Neural cell (in vitro differentiated cells): ENCODE results near the gene NPRL2. TPM values are rescaled to one million over a fixed set of nuclear protein-coding genes. Genes with fewer than 3 reads are reported as not detected.

Experiments used
- H2AFZ ChIP-seq: fragments of 200-600, 300-800 bp; sonication (generic), shearing (Covaris generic); 2 replicates; pipeline ENCODE4 v1.6.0; 2014; ENCODE audit warnings: low read depth, mild to moderate bottlenecking, antibody characterized with exemption, low read length, moderate library complexity
- H3F3A ChIP-seq: fragments of 200-600 bp; shearing (Covaris generic); 2 replicates; pipeline ENCODE4 v1.6.1; 2016; ENCODE audit warnings: mild to moderate bottlenecking, moderate library complexity, mixed read lengths, antibody characterized with exemption, low read length; ENCODE audit not compliant: insufficient read depth, poor library complexity, severe bottlenecking
- H3K27ac ChIP-seq: fragments of 200-600, 300-800 bp; sonication (generic), shearing (Covaris generic); 2 replicates; pipeline ENCODE4 v1.5.1; 2014; ENCODE audit warnings: mild to moderate bottlenecking, low read length, moderate library complexity
- H3K27me3 ChIP-seq: fragments of 300-800, 200-600 bp; sonication (generic), shearing (Covaris generic); 2 replicates; pipeline ENCODE4 v1.6.0; 2014; ENCODE audit warnings: mild to moderate bottlenecking, low read depth, low read length, moderate library complexity; ENCODE audit not compliant: insufficient read depth
- H3K36me3 ChIP-seq: fragments of 300-800, 200-600 bp; sonication (generic), shearing (Covaris generic); 2 replicates; pipeline ENCODE4 v1.5.1; 2014; ENCODE audit warnings: mild to moderate bottlenecking, antibody characterized with exemption, low read length, moderate library complexity; ENCODE audit not compliant: insufficient read depth
- H3K4me2 ChIP-seq: fragments of 300-800, 200-600 bp; sonication (generic), shearing (Covaris generic); 2 replicates; pipeline ENCODE4 v1.6.0; 2014; ENCODE audit warnings: mild to moderate bottlenecking, low read length
- H3K4me3 ChIP-seq: fragments of 300-800, 200-600 bp; sonication (generic), shearing (Covaris generic); 2 replicates; pipeline ENCODE4 v1.5.1; 2014; ENCODE audit warnings: mild to moderate bottlenecking, low read length, moderate library complexity
- H3K79me2 ChIP-seq: fragments of 200-600 bp; shearing (Covaris generic); replicated peaks from 2 replicates; pipeline ENCODE4 v1.6.0; 2014; ENCODE audit warnings: mild to moderate bottlenecking, low read length, moderate library complexity; ENCODE audit not compliant: insufficient read depth
- H3K9ac ChIP-seq: fragments of 300-800, 200-600 bp; sonication (generic), shearing (Covaris generic); 2 replicates; pipeline ENCODE4 v1.6.1; 2016; ENCODE audit warnings: mild to moderate bottlenecking, low read length, mixed read lengths
- H3K9me2 ChIP-seq: fragments of 200-600 bp; shearing (Covaris generic); 2 replicates; pipeline ENCODE4 v1.6.1; 2016; ENCODE audit warnings: mild to moderate bottlenecking, low read length, mixed read lengths; ENCODE audit not compliant: insufficient read depth
- H3K9me3 ChIP-seq: fragments of 200-600, 300-800 bp; sonication (generic), shearing (Covaris generic); 2 replicates; pipeline ENCODE4 v1.6.1; 2016; ENCODE audit warnings: mild to moderate bottlenecking, mixed run types, low read length, moderate library complexity, mixed read lengths
- H4K20me1 ChIP-seq: fragments of 200-600 bp; shearing (Covaris generic); 2 replicates; pipeline ENCODE4 v1.6.1; 2016; ENCODE audit warnings: mild to moderate bottlenecking, mixed run types; ENCODE audit not compliant: insufficient read depth
- CTCF ChIP-seq: fragments of 450-650 bp; IDR thresholded peaks from 2 replicates; pipeline ENCODE4 v1.5.1; 2014; ENCODE audit warnings: antibody characterized with exemption, mild to moderate bottlenecking, moderate library complexity; ENCODE audit not compliant: poor library complexity, severe bottlenecking
- EP300 ChIP-seq: fragments of 450-650 bp; conservative IDR thresholded peaks from 2 replicates; pipeline ENCODE4 v1.6.1; 2014; ENCODE audit warnings: antibody characterized with exemption, mild to moderate bottlenecking, moderate library complexity; ENCODE audit not compliant: poor library complexity, severe bottlenecking
- EZH2 ChIP-seq: fragments of 200-600, 300-800 bp; shearing (Covaris generic), sonication (generic); IDR thresholded peaks from 2 replicates; pipeline ENCODE4 v1.6.1; 2014; ENCODE audit warnings: antibody characterized with exemption, low read length, borderline replicate concordance, mild to moderate bottlenecking; ENCODE audit not compliant: insufficient read depth, poor library complexity, severe bottlenecking
- MXI1 ChIP-seq: fragments of 450-650 bp; conservative IDR thresholded peaks from 2 replicates; pipeline ENCODE4 v1.6.1; 2014; ENCODE audit warnings: antibody characterized with exemption, mild to moderate bottlenecking; ENCODE audit not compliant: poor library complexity, severe bottlenecking
- POLR2AphosphoS5 ChIP-seq: IDR thresholded peaks from 2 replicates; pipeline ENCODE4 v1.6.1; 2012
- RAD21 ChIP-seq: fragments of 450-650 bp; conservative IDR thresholded peaks from 2 replicates; pipeline ENCODE4 v1.6.1; 2014; ENCODE audit warnings: antibody characterized with exemption, mild to moderate bottlenecking, moderate library complexity
- REST ChIP-seq: IDR thresholded peaks from 2 replicates; pipeline ENCODE4 v1.6.1; 2012; ENCODE audit warnings: borderline replicate concordance
- SMC3 ChIP-seq: fragments of 450-650 bp; conservative IDR thresholded peaks from 2 replicates; pipeline ENCODE4 v1.6.1; 2014; ENCODE audit warnings: antibody characterized with exemption, mild to moderate bottlenecking, moderate library complexity; ENCODE audit not compliant: poor library complexity
- TAF1 ChIP-seq: IDR thresholded peaks from 2 replicates; pipeline ENCODE4 v1.6.1; 2012; ENCODE audit warnings: low read depth
- polyA plus RNA-seq: library from polyadenylated mRNA; depleted of rRNA; stranded (reverse); fragments of >200 nt; gene quantifications from 2 replicates; pipeline ENCODE4 v1.2.3, GENCODE V29; 2014

The NPRL2 gene
- polyA plus RNA-seq, 1 donor from 2014 or later = 118 TPM

- no peaks in the 10 kb centered on the region for H4K20me1 ChIP-seq
- no peak overlapping the region for H3K4me3 ChIP-seq
- no peaks in the 10 kb centered on the region for H3F3A ChIP-seq
- H3K4me2 ChIP-seq = no peak overlapping the region
- H3K27me3 ChIP-seq = no peaks in the 10 kb centered on the region
- H3K27ac ChIP-seq = no peak overlapping the region
- H3K36me3 ChIP-seq = no peaks in the 10 kb centered on the region
- H3K9me3 ChIP-seq = no peaks in the 10 kb centered on the region
- no peaks in the 10 kb centered on the region for H3K9me2 ChIP-seq
- no peak overlapping the region for H3K9ac ChIP-seq
- TF ChIP-seq REST (no peak), SMC3 (no peak), CTCF (no peak), TAF1 (no peak), MXI1 (no peak), EP300 (no peak), EZH2 (no peak), RAD21 (no peak), POLR2AphosphoS5 (no peak)
- H2AFZ ChIP-seq = no peak overlapping the region
- H3K79me2 ChIP-seq = no peaks in the 10 kb centered on the region
Observed at GRCh38 chr3:50375258-50375931, 24.8 kb upstream of the NPRL2 start.

GRCh38 chr3:50374363-50375257, 24.0 kb upstream of the NPRL2 start:
- H2AFZ ChIP-seq = no peak overlapping the region
- no peaks in the 10 kb centered on the region for H3K9me2 ChIP-seq
- H3K4me3 ChIP-seq = no peak overlapping the region
- no peaks in the 10 kb centered on the region for H3F3A ChIP-seq
- no peak overlapping the region for H3K9ac ChIP-seq
- H3K9me3 ChIP-seq = no peaks in the 10 kb centered on the region
- no peaks in the 10 kb centered on the region for H3K36me3 ChIP-seq
- no peaks in the 10 kb centered on the region for H3K79me2 ChIP-seq
- H3K27ac ChIP-seq = no peak overlapping the region
- H4K20me1 ChIP-seq = no peaks in the 10 kb centered on the region
- TF ChIP-seq POLR2AphosphoS5 (no peak), EP300 (no peak), CTCF (no peak), SMC3 (no peak), TAF1 (no peak)
- no peak overlapping the region for H3K4me2 ChIP-seq
- H3K27me3 ChIP-seq = no peaks in the 10 kb centered on the region
